HG03175 (cell line): ENCODE results near the gene SND1.

Experiments
- ATAC-seq: cut with Tn5 transposase; IDR thresholded peaks from one replicate; pipeline ENCODE4 v1.9.1; 2021; ENCODE audit warnings: mild to moderate bottlenecking, moderate library complexity; ENCODE audit not compliant: unreplicated experiment

Gene SND1

DNA sequence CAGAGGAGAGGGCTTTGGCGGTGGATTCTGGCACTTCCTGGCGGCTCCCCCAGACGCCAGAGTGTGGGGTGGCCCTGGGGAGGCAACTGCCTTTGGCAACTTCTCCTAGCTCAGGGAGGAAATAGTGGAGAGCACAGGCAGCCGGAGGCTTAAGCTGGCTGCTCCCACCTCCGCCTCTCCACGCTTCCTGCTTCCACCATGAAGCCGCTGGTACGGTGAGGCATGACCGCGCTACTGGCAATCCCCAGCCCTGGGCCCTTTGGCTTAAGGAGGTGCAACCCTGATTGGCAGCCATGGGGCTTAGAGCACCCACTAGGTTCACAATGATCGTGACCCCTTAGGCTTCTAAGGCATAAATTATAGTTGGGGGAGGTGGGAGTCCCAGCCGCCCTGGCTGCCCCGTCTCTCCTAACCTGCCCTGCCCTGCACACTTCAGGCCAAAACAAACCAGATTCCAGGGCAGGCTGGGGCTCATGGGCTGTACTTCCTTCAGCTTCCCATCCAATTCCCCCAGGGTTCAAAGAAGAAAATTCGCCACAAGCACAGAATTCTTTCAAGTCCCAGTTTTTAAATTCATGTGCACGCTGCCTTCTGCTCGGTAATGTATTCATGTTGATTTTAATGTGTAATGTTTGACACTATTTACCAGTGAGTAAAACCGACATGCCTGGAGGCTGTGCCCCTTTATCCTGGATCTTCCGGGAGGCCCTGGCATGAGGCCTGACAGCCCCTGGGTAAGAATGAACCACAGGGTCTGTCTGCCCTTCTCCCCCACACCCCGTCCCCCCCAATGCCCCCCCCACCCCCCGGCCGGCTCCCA lies 469.9 kb downstream of the SND1 start:
- ATAC-seq = no peak

DNA sequence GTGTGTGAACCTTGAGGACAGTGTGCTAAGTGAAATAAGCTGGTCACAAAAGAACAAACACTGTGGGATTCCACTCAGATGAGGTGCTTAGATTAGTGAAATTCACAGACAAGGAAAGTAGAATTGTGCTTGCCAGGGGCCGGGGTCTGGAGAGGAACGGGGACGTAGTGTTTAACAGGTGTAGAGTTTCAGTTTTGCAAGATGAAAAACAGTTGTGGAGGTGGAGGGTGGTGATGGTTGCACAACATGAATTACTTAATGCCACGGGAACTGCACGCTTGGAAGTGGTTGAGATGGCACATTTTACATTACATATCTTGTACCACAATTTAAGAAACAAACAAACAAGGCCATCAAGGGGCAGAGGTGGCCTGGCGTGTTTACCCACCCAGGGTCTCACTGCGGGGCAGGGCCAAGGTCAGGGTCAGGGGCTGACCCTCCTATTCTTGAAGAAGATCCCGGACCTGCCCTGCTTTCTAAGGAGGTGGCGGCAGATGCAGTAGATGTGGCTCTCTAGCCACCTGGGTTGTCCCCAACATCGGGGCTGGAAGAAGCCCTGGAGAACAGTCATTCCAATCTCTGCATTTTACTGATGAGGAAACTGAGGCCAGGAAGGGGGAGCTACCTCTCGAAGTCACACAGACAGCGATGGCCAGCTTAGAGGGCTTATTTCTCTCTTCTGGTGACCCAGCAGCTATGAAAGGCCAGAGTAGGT lies 470.7 kb downstream of the SND1 start:
- ATAC-seq = no peak

DNA sequence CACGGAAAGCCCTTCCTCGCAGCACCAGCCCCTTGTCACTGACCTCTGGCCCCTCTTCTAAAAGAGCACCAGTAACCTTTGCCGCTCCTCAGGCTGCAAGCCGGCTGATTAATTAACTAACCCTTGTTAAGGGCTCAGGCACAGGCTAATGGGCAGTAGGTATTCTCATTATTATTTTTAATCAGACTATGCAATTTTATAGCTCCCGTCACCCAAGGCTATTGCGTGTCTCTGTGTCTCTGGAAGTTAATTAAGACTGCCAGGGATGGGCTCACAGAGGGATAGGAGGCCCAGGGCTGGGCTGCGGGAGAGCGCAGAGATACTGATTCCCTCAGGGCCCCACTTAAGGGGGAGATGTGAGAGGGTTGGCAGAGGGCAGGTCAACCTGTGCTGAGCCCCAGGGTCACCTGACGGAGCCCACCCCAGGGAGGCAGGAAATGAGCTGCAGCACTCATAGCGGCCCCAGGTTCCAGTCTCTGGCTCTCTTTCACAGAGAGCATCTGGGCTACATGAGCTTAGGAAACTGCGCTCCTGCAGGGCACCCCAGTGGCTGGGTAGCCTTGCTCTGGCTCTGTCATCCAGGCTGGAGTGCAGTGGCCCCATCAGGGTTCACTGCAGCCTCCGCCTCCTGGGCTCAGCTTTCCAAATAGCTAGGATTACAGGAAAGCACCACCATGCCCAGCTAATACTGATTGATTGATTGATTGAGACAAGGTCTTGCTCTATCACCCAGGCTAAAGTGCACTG lies 471.5 kb downstream of the SND1 start:
- no peak for ATAC-seq

DNA sequence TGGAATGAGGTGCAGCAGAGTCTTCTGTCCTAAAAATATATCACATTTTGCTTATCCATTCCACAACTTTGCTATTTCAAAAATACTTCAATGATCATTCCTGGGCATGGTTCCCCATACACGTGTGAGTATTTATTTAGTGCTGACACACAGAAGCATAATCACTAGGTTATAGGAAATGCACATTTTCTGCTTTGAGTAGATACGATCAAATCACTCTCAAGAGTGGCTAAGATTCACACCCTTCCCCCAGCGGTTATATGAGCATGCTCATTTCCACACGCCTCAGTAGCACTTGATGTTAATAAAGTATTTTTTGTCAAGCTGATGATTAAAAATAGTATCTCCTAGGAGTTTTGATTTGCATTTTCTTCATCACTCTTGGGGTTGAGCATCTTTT lies 472.8 kb downstream of the SND1 start:
- no peak for ATAC-seq

DNA sequence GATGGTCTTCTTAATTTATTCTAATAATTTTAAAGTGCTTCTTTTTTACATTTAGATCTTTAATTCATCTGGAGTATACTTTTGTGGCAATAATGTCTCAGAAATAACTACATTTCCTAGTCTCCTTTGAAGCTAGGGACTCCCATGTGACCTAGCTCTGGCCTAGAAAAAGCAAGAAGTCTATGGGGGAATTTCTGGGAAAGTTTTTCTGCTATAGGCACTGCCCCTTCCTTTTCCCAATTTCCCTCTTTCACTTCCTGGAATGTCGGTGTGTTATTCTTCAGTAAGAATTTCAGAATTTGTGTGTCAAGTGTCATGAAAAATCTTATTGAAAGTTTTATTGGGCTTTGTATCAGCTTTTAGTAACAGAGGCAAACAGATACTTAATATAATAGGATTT lies 473.8 kb downstream of the SND1 start:
- no peak for ATAC-seq

- ATAC-seq = no peak
Measured at GRCh38 chr7:128128401-128128800, 476.4 kb downstream of the SND1 start.

GRCh38 chr7:128129224-128129864 lies 477.4 kb downstream of the SND1 start:
- no peak for ATAC-seq

- no peak for ATAC-seq
Measured at GRCh38 chr7:128131115-128131514, 479.1 kb downstream of the SND1 start.

- ATAC-seq = no peak
Measured at GRCh38 chr7:128131731-128132130, 479.7 kb downstream of the SND1 start.

DNA sequence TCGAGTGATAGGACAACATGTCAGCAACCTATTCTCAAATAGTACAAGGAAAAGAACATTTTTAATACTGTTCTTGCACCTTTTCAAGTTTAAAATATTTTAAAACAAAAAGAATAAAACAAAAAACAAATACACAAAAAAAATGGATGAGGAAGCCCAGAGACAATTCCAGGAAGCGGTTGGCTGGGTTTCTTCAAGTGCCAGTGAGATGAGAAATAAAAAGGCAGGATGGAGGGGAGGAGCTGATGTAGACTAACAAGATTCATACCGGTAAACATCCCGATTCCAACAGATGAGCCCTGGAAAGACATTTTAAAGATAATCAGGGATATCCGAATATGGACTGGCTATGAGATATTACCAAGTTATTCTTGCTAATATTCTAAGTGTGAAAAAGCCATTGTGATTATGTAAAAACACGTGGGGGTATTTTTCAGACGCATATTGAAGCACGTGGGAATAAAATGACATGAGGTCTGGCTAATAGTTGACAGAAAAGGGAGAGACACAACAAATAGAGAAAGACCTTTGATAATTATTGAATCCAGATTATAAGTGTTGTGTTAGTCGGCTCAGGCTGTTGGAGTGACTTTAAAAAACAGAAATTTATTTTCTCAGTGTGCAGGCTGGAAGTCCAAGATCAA lies 480.6 kb downstream of the SND1 start:
- ATAC-seq = no peak

DNA sequence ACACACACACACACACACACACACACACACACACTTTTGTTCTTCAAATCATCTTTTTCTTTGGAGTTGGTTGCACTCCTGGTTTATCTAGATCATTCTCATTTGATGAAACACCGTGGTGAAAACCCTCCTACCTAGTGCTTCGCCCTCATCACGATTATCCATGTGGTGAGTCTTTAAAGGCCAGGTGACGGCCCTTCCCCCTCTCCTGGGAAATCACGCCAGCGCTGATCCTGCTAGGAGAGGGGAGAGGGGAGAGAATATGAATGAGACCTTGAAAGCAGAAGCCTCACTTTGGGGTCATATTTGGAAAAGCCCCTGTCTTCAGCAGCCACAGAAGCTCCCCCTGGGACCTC lies 483.1 kb downstream of the SND1 start:
- ATAC-seq = no peak

DNA sequence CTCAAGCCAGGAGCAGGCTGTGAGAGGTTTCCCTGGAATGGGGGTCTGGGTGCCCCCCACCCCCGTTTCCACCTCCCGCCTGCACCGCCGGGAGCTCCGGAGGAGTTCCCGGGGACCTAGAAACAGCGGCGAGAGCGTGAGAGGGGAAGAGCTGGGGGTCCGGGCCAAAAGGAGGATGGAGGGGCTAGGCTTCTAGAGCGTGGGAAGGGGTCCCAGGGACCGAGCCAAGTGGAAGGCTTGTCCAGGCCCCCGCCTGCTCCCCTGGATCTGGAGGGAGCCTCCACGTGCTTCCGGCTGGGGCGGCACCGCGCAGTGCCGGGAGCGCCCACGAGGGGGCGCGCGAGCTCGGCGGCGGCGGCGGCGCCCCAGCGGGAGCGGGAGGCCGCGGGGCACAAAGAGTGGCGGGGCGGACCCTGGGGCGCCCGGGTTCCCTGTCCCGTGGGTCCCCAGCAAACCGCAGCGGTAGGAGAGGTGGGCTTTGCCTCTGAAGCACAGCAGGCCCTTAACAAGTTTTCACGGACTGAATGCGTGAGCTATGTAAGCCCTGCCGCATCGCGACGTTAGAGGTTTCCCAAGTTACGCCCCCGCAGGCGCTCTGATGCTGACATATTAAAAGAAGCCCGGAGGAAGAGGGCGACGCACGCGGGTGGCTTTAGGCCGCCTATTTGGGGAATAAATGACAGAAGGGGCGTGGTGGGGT lies 483.7 kb downstream of the SND1 start:
- peak; percentile 91 for ATAC-seq

GRCh38 chr7:128136215-128136597 lies 484.2 kb downstream of the SND1 start:
- peak; percentile 23 for ATAC-seq

DNA sequence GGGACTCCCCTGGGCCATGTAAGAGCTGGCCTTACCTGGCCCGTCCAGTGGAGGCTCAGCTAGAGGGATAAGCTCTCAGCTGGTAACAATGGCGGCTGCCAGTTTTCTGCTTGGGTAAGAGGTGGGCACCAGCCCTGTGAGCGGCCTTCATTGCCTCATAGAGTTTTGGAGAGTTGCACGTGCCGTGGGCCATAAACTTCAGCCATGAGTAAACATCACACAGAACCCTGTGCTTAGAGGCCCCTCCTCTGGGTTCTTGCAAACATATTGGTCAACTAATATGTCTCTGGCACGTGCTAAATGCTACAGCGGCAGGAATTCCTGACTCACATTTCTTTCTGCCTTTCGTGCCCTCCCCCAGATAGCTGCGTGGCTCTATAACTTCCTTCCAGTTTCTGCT lies 485.2 kb downstream of the SND1 start:
- no peak for ATAC-seq

- no peak for ATAC-seq
Measured at GRCh38 chr7:128139406-128139805, 487.4 kb downstream of the SND1 start.

DNA sequence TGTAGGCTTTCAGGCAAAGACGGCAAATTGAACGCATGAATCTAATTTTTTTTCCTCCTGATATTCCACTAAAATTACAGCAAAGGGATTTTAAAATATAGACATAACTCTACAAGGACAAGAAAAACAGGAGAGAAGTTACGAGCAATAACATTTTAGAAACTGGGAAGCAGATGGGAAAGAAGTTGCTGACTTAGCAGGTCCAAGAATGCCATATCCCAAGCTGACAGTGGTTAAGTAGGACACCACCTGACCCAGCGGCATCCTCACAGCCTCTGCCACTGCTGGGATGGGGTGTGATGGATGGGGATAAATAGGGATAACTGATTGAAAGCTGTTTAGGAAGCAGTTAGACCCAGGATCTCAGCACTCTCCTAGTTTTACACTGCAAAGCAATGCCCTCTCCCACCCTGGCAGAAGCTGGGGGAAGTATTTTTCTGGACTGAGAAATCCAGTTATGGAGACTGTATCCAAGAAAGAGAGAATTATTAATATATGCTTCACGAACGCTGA lies 489.7 kb downstream of the SND1 start:
- no peak for ATAC-seq
